Urinary bladder (tissue), 4 donors: ENCODE data around the gene LANCL3. TPM values are rescaled to one million over a fixed set of nuclear protein-coding genes. Genes with fewer than 3 reads are reported as not detected.
"Not testable (repeated sequence)": the region's sequence is repeated elsewhere in the genome, so short reads cannot be mapped to it uniquely, and the experiment has no call there.

Source experiments
- DNase-seq: peaks from one replicate; pipeline ENCODE4 v3.0.0-alpha.2; 2015; ENCODE audit errors: extremely low spot score
- H3K27ac ChIP-seq: one replicate; pipeline ENCODE4 v1.5.1; 2013; ENCODE audit warnings: low read depth, mild to moderate bottlenecking, moderate library complexity
- H3K36me3 ChIP-seq: one replicate; pipeline ENCODE4 v1.6.1; 2013; ENCODE audit warnings: mild to moderate bottlenecking, moderate library complexity; ENCODE audit not compliant: insufficient read depth
- H3K4me1 ChIP-seq: one replicate; pipeline ENCODE4 v1.6.1; 2013; ENCODE audit warnings: mild to moderate bottlenecking, moderate library complexity; ENCODE audit not compliant: insufficient read depth
- H3K4me3 ChIP-seq: one replicate; pipeline ENCODE4 v1.5.1; 2013; ENCODE audit warnings: low read depth, low read length
- WGBS: extraction: QIAGEN DNeasy Blood & Tissue Kit; methylation state at CpG from one replicate; pipeline ENCODE4 v1.1.7; 2013; 5-methylcytosine and 5-hydroxymethylcytosine counted together
- polyA plus RNA-seq: library from polyadenylated mRNA; stranded (reverse); fragments of 200-250 nt; gene quantifications from one replicate; pipeline ENCODE4 v1.2.3, GENCODE V29; 2013
- total RNA-seq: library from RNA; depleted of rRNA; stranded (reverse); fragments of >200 nt; gene quantifications from one replicate; pipeline ENCODE4 v1.2.3, GENCODE V29; 2014
- donor health status: healthy with polysubstance abuse.
- donor health status: healthy.

The LANCL3 gene
- total RNA-seq (0.63 TPM), polyA plus RNA-seq (0.18 TPM)

DNA sequence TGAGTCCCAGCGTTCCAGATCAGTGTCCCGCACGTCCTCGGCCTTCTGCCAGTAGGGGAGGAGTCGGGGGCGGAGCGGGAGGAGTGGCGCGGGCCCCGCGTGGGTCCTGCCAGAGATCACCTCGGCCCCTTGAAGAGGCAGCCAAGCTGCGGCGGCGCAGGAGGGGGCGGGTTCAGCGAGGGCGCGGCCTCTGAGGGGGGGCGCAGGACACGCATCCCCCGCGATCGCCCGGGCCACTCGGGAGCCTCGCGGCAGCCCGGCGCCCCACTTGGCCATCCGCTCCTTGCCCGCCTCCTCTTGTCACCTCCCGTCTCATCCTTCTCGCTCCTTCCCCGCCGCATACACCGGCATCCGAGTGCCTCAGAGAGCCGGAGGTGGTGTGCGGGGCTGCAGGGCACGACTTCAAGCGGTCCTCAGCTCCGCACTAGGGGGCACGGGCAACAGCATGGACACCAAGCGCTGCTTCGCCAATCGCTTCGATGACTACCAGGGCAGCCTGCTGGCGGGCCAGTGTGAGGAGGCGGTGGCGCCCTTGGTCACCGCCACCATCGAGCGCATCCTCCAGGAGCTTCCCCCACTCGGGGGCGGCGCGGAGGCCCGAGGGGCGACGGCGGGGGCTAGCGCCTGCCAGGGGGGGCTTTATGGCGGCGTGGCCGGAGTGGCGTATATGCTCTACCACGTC, at the start of gene LANCL3:
Gene LANCL3, plus strand, starts transcription at position 236 of the 682 bp plus-strand sequence. Its CDS starts 210 bp downstream, at position 446.
- not testable (repeated sequence) for H3K27ac ChIP-seq, DNase-seq, H3K4me1 ChIP-seq, H3K36me3 ChIP-seq
- WGBS: 1% methylated on average over 60 of the region's 68 CpGs
- peak within 1 kb of the TSS; percentile 16 for H3K4me3 ChIP-seq

DNA sequence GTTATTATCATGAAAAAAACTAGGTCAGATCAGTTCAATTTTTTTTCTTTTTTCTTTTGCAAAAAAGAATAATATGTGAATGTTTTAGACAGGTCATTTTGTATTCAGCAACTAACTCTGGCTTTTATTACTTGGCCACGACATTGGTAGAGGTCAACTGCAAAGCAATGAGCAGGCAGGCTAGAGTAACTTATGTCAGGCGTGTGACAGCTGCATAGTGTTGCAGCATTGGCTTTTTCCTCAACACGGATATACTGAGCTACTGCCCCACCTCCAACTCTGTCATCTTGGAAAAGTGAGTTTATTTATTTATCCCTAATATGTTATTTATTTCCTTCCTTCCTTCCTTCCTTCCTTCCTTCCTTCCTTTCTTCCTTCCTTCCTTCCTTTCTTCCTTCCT, 47.8 kb upstream of the LANCL3 start:
- not testable (repeated sequence) for H3K27ac ChIP-seq, H3K36me3 ChIP-seq, H3K4me1 ChIP-seq, DNase-seq, H3K4me3 ChIP-seq
- WGBS: 64% methylated on average over 3 of the region's 3 CpGs

DNA sequence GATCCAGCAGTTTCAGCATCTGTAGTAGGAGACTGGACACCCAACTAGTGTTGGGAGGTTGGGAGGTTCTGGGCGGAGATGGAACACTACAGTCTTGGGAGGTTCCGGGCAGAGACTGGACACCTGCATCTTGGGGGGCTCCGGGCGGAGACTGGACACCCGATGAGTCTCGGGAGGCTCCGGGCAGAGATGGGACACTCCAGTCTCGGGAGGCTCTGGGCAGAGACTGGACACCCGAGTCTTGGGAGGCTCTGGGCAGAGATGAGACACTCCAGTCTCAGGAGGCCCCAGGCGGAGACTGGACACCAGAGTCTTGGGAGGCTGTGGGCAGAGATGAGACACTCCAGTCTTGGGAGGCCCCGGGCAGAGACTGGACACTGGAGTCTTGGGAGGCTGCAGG, 29.5 kb upstream of the LANCL3 start:
- H3K4me3 ChIP-seq: no peak overlapping the region
- H3K27ac ChIP-seq: no peak overlapping the region
- no peak for DNase-seq
- no peaks in the 10 kb centered on the region for H3K36me3 ChIP-seq
- 94% methylated on average over 11 of the region's 11 CpGs for WGBS
- no peaks in the 10 kb centered on the region for H3K4me1 ChIP-seq

DNA sequence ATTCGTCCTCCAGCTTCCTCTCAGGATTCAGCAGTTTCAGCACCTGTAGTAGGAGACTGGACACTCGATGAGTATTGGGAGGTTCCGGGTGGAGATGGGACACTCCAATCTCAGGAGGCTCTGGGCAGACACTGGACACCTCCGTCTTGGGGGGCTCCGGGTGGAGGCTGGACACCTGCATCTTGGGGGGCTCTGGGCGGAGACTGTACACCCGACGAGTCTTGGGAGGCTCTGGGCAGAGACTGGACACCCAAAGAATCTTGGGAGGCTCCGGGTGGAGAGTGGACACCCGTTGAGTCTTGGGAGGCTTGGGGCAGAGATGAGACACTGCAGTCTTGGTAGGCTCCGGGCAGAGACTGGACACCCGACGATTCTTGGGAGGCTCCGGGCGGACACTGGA, 28.7 kb upstream of the LANCL3 start:
- H3K36me3 ChIP-seq: no peaks in the 10 kb centered on the region
- DNase-seq: no peak
- H3K4me1 ChIP-seq: no peaks in the 10 kb centered on the region
- H3K27ac ChIP-seq: no peak overlapping the region
- 92% methylated on average over 15 of the region's 15 CpGs for WGBS
- no peak overlapping the region for H3K4me3 ChIP-seq

DNA sequence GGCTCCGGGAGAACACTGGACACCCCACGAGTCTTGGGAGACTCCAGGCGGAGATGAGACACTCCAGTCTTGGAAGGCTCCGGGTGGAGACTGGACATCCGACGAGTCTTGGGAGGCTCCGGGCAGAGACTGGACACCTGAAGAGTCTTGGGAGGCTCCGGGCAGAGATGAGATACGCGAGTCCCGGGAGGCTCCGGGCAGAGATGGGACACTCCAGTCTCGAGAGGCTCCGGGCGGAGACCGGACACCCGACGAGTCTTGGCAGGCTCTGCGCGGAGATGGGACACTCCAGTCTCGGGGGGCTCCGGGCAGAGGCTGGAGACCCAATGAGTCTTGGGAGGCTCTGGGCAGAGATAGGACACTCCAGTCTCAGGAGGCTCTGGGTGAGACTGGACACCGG, 28.1 kb upstream of the LANCL3 start:
- H3K27ac ChIP-seq: no peak overlapping the region
- no peaks in the 10 kb centered on the region for H3K36me3 ChIP-seq
- H3K4me3 ChIP-seq: no peak overlapping the region
- H3K4me1 ChIP-seq: no peaks in the 10 kb centered on the region
- 97% methylated on average over 23 of the region's 23 CpGs for WGBS
- no peak for DNase-seq

DNA sequence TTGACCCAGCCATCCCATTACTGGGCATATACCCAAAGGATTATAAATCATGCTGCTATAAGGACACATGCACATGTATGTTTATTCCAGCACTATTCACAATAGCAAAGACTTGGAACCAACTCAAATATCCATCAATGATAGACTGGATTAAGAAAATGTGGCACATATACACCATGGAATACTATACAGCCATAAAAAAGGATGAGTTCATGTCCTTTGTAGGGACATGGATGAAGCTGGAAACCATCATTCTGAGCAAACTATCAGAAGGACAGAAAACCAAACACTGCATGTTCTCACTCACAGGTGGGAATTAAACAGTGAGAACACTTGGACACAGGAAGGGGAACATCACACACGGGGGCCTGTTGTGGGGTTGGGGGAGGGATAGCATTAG, 26.9 kb upstream of the LANCL3 start:
- not testable (repeated sequence) for H3K4me1 ChIP-seq, H3K4me3 ChIP-seq, DNase-seq, H3K27ac ChIP-seq, H3K36me3 ChIP-seq
- WGBS: 100% methylated on average over 1 of the region's 1 CpG

DNA sequence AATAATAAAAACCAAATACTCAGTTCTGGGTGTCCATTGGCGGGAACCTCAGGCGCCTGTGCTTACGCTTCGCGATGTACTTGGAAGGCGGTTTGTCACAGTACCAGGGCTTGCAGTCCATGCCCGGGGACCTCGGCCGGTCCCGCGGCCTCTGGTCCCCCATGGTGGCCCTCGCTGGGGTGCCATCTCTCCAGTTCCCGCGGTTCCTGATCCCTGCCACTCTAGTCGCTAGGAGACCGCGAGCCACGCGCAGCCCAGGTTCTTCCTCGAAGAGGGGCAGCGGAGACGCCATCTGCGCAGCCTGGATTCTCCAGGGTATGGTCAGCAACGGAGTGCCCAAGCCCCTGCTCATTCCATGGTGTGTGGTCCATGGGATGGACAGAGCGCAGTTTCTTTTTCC, 26.4 kb upstream of the LANCL3 start:
- 96% methylated on average over 25 of the region's 25 CpGs for WGBS

DNA sequence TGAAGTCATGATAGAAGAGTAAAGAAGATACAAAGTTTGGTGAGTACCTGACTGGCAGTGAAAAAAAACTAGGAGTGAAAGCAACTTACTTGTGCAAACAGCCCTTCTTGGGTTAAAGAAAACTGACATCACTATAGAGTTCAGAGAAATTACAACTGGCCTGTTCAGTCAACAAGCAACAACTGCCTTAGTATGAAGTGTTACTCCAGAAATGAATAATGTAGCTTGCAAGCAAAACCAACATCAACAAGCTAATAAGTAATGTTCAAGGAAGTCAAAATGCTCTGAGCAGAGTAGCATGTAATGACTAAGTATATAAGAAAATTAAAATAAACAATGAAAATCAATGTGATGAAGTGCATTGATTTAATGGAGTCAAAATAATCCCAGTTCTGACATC, 21.8 kb upstream of the LANCL3 start:
- H3K4me3 ChIP-seq, H3K36me3 ChIP-seq, H3K4me1 ChIP-seq, DNase-seq, H3K27ac ChIP-seq: not testable (repeated sequence)

More for the DNA sequence above, 26.4 kb upstream of the LANCL3 start:
- no peaks in the 10 kb centered on the region for H3K36me3 ChIP-seq
- no peak for DNase-seq
- H3K27ac ChIP-seq: no peak overlapping the region
- no peaks in the 10 kb centered on the region for H3K4me1 ChIP-seq
- no peak overlapping the region for H3K4me3 ChIP-seq

DNA sequence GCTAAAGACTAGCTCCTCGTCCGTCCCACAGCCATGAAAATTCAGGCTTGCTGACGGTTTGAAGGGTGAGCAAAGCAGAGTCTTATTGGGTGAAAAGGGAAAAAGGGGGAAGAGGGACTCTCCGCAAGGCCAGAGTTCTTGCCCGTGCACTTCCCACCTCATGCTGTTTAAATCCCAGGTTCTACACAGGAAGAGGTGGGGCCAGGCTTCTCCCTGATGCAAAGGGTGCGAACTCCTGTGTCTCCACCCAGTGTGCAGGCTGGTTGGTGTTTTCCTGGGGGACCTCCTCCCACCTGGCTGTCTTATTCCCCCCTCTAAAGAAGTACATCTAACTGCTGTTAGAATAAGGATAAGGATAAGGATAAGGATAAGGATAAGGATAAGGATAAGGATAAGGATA, 18.0 kb upstream of the LANCL3 start:
- WGBS: 59% methylated on average over 6 of the region's 6 CpGs
- no peak for DNase-seq
- H3K4me3 ChIP-seq: no peak overlapping the region

DNA sequence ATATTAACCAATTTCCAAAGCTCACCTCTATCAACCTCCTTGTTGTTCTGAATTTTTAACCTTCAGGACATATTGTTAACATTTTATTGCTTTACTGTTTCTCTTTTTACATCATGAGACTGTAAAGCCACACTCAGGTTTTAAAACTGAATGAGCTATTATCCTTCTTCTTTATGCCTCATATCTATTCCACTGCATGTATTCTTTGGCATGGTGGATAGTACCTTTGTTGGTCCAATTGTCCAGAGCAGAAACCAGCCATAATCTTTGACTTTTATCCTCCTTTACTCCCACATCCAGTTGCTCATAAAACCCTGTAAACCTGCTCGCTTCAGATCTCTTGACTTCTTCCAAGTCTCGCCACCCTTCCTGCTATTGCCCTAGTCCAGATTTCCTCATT, 6.2 kb upstream of the LANCL3 start:
- WGBS: 89% methylated on average over 2 of the region's 2 CpGs
- not testable (repeated sequence) for DNase-seq, H3K27ac ChIP-seq, H3K4me1 ChIP-seq, H3K36me3 ChIP-seq, H3K4me3 ChIP-seq

More for the DNA sequence above, 18.0 kb upstream of the LANCL3 start:
- Histone ChIP-seq H3K4me1 (no peaks in the 10 kb centered on the region), H3K27ac (no peak overlapping the region), H3K36me3 (no peaks in the 10 kb centered on the region)

DNA sequence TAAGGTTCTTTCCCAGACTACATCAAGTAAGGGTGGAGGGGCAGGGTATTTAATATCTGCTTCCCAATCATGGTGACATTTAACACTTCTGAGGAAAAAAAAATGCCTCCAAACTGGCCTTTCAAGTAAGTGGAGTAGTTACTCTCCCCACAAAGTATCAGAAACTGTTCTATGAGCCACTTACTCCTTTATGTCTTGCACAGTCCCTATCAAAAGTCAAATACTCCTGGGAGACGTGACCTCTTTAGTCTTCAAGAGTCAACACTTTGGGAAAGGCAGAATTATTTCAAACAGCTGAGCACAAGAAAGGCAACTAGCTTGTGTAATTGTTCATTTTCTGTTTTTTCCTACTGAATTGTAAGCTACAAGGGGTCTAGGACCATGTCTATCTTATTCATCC, 1.1 kb upstream of the LANCL3 start:
- not testable (repeated sequence) for H3K36me3 ChIP-seq, H3K4me1 ChIP-seq, H3K27ac ChIP-seq, H3K4me3 ChIP-seq, DNase-seq
- no CpG with 5 or more reads among the region's 1 CpG for WGBS

DNA sequence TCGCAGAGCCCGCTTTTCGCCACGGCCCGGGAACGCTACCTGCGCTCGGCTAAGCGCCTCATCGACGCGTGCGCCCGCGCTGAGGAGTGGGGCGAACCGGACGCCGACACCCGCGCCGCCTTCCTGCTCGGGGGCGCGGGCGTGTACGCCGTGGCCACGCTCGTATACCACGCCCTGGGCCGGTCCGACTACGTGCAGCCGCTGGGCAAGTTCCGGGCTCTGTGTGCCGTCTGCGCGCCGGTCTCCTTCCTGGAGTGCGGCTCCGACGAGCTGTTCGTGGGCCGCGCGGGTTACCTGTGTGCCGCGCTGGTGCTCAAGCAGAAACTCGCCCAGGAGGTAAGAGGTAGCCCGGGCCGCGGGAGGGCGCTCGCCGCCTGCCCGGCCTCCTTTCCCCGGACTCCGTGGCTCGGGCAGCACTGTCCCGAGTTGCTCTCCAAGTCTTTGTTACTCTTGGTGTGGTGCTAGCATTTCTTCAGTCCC, 687 bp downstream of the LANCL3 start:
- not testable (repeated sequence) for H3K27ac ChIP-seq, H3K4me1 ChIP-seq, DNase-seq, H3K36me3 ChIP-seq
- peak overlapping the region; percentile 16 for H3K4me3 ChIP-seq
- 3% methylated on average over 28 of the region's 61 CpGs for WGBS

DNA sequence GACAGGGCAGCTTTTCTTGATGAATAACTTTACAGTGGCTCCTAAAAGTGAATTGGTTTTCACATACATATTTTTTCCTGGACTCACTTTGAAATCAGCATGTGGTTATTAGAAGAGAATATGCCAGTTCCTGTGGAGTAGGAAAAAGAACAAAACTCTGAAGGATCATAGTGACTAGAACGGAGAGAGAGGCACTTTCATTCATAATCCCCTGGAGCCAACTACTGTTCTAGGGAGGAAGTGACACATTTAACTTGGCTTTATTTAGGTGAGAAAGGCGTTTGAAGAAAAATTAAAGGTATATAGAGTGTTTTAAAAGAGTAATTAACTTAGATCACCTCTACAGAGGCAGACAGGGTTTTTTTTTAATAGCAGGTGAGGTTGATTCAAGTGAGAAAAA, 1.7 kb downstream of the LANCL3 start:
- not testable (repeated sequence) for H3K36me3 ChIP-seq, H3K4me3 ChIP-seq, H3K4me1 ChIP-seq, DNase-seq, H3K27ac ChIP-seq
- WGBS: 40% methylated on average over 2 of the region's 2 CpGs

DNA sequence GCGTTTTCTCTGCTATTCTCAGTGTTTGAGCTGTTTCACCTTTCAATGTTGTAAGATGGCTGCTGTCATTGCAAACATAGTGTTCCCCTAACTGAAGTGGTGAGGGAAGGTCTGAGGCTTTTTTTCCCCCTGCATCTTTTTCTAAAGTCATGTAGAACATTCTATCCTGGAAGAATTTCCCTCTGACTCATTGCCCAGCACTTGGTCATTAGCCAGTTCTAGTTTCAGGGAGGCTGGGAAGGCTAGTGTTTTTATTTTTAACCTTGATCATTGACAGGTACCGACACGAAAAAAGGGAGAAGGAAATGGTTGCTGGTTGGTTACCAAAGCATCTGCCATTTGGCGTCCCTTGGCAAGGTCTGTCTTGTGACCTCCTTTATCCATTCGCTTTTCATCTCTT, 6.6 kb downstream of the LANCL3 start:
- Histone ChIP-seq H3K4me3 (no peak overlapping the region), H3K36me3 (no peaks in the 10 kb centered on the region), H3K27ac (no peak overlapping the region), H3K4me1 (no peaks in the 10 kb centered on the region)
- WGBS: 62% methylated on average over 5 of the region's 5 CpGs
- DNase-seq: no peak

DNA sequence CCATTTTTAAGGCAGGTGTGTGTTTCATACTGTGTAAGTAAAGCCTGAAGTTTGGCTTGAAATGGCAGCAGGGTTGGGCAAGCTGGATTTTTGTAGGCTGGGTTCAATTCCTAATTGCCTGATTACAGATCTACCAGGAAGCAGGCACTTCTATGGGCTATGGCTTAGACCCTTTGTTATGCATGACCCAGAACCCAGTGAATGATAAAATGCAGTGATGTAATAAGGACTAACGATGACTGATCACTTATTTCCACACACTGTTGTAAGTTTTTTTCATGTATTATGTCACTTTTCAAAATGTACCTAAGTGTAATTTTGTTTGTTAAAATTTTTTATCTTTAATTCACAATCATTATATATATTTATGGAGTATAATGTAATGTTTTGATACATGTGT, 8.6 kb downstream of the LANCL3 start:
- Histone ChIP-seq H3K4me1 (no peaks in the 10 kb centered on the region), H3K36me3 (no peaks in the 10 kb centered on the region), H3K4me3 (no peak overlapping the region), H3K27ac (no peak overlapping the region)
- no peak for DNase-seq
- WGBS: 65% methylated on average over 1 of the region's 1 CpG
